CD14-positive monocyte (primary cell): ENCODE data around the gene LRRK1. TPM values are rescaled to one million over a fixed set of nuclear protein-coding genes. Genes with fewer than 3 reads are reported as not detected.
A peak's percentile ranks its signal among the peaks of the same experiment; 100 is the strongest.

Experiments used
- DNase-seq, 3 donors: peaks; one replicate each; pipeline ENCODE4 v3.0.0-alpha.2; 2011 to 2022
- H2AFZ ChIP-seq: 2 replicates; pipeline ENCODE4 v1.6.0; 2012; ENCODE audit warnings: mild to moderate bottlenecking, low read depth, low read length, inconsistent platforms; ENCODE audit not compliant: insufficient read depth, poor library complexity, severe bottlenecking
- H3K27ac ChIP-seq, 2 donors: 1 replicate in 1 of 2; 2 replicates in 1 of 2; pipeline ENCODE4 v1.5.1; 2012 to 2013; ENCODE audit warnings: low read length in 2 of 2, control low read depth in 1 of 2, inconsistent platforms in 1 of 2, low read depth in 1 of 2, mild to moderate bottlenecking in 1 of 2
- H3K27me3 ChIP-seq, 2 donors: one replicate each; pipeline versions ENCODE4 v1.6.0 to v1.6.1; 2011 to 2013; ENCODE audit warnings: low read length in 2 of 2; ENCODE audit not compliant: control insufficient read depth in 2 of 2, insufficient read depth in 2 of 2
- H3K36me3 ChIP-seq, 2 donors: replicated peaks in 1 of 2; 1 replicate in 1 of 2; 2 replicates in 1 of 2; pipeline versions ENCODE4 v1.5.1 to v1.6.1; 2012 to 2013; ENCODE audit warnings: low read length in 2 of 2, control low read depth in 1 of 2, inconsistent platforms in 1 of 2, mild to moderate bottlenecking in 1 of 2; ENCODE audit not compliant: insufficient read depth in 2 of 2, control insufficient read depth in 1 of 2
- H3K4me1 ChIP-seq, 2 donors: 1 replicate in 1 of 2; 2 replicates in 1 of 2; pipeline versions ENCODE4 v1.5.1 to v1.6.1; 2012 to 2013; ENCODE audit warnings: low read length in 2 of 2, control low read depth in 1 of 2, inconsistent platforms in 1 of 2, mild to moderate bottlenecking in 1 of 2, moderate library complexity in 1 of 2; ENCODE audit not compliant: insufficient read depth in 2 of 2, control insufficient read depth in 1 of 2
- H3K4me2 ChIP-seq: replicated peaks from 2 replicates; pipeline ENCODE3; 2012; ENCODE audit warnings: low read length, moderate library complexity, mild to moderate bottlenecking; ENCODE audit not compliant: poor library complexity, severe bottlenecking; ENCODE audit errors: extremely low read depth
- H3K4me3 ChIP-seq, 3 experiments: fragments of 200-600 bp in 1 of 3; sonication (generic) in 1 of 3; replicated peaks in 1 of 3; 1 replicate in 2 of 3; 2 replicates in 1 of 3; pipeline ENCODE4 v1.5.1; 2011 to 2013; ENCODE audit warnings: low read length in 3 of 3, mild to moderate bottlenecking in 3 of 3, control low read depth in 2 of 3, low read depth in 2 of 3, inconsistent platforms in 1 of 3, moderate library complexity in 1 of 3
- H3K79me2 ChIP-seq: 2 replicates; pipeline ENCODE4 v1.6.0; 2012; ENCODE audit warnings: mild to moderate bottlenecking, control low read depth, inconsistent platforms, low read length, moderate library complexity; ENCODE audit not compliant: insufficient read depth
- H3K9ac ChIP-seq: 2 replicates; pipeline ENCODE4 v1.6.0; 2017; ENCODE audit warnings: low read length, mild to moderate bottlenecking; ENCODE audit not compliant: insufficient read depth, poor library complexity, severe bottlenecking
- H3K9me3 ChIP-seq, 2 donors: replicated peaks in 1 of 2; 1 replicate in 1 of 2; 2 replicates in 1 of 2; pipeline versions ENCODE4 v1.5.1 to v1.6.1; 2012 to 2013; ENCODE audit warnings: low read length in 2 of 2, control low read depth in 1 of 2; ENCODE audit not compliant: control insufficient read depth in 1 of 2, insufficient read depth in 1 of 2
- H4K20me1 ChIP-seq: 2 replicates; pipeline ENCODE4 v1.6.0; 2012; ENCODE audit warnings: mild to moderate bottlenecking, low read length, control low read depth, moderate library complexity; ENCODE audit not compliant: insufficient read depth
- H3K27ac Mint-ChIP-seq, 7 donors: one replicate each; pipeline ENCODE4 v1.8.0; 2020; ENCODE audit warnings: mild to moderate bottlenecking in 7 of 7, mixed read lengths in 7 of 7, moderate library complexity in 6 of 7, inconsistent platforms in 2 of 7
- H3K27me3 Mint-ChIP-seq, 3 donors: one replicate each; pipeline ENCODE4 v1.8.0; 2021 to 2022; ENCODE audit warnings: low read depth in 3 of 3, mild to moderate bottlenecking in 3 of 3, mixed read lengths in 3 of 3, moderate library complexity in 3 of 3, inconsistent platforms in 1 of 3
- H3K36me3 Mint-ChIP-seq, 2 donors: one replicate each; pipeline ENCODE4 v1.8.0; 2020; ENCODE audit warnings: mixed read lengths in 2 of 2, inconsistent platforms in 1 of 2, mild to moderate bottlenecking in 1 of 2
- H3K4me1 Mint-ChIP-seq: one replicate; pipeline ENCODE4 v1.8.0; 2020; ENCODE audit warnings: mild to moderate bottlenecking, mixed read lengths
- H3K4me3 Mint-ChIP-seq, 2 donors: one replicate each; pipeline ENCODE4 v1.8.0; 2020; ENCODE audit warnings: mild to moderate bottlenecking in 2 of 2, mixed read lengths in 2 of 2, moderate library complexity in 1 of 2
- H3K9me3 Mint-ChIP-seq, 7 donors: one replicate each; pipeline ENCODE4 v1.8.0; 2020 to 2022; ENCODE audit warnings: mixed read lengths in 7 of 7, mild to moderate bottlenecking in 6 of 7, moderate library complexity in 6 of 7, inconsistent platforms in 2 of 7
- CTCF ChIP-seq: fragments of 200-600 bp; IDR thresholded peaks from one replicate; pipeline ENCODE4 v1.8.0; 2022; ENCODE audit warnings: antibody characterized with exemption, mild to moderate bottlenecking
- WGBS: methylation state at CpG from one replicate; pipeline ENCODE4 v1.1.5; 2013; ENCODE audit warnings: missing lambda C conversion rate; ENCODE audit not compliant: insufficient coverage; 5-methylcytosine and 5-hydroxymethylcytosine counted together
- intact Hi-C, 2 donors: fragments of 100-400 bp; cut with micrococcal nuclease; formaldehyde crosslinking; loops; one replicate each; pipeline versions ENCODE4 v1.15.0 to v1.15.1; 2023
- polyA plus RNA-seq, 3 donors: library from polyadenylated mRNA; depleted of rRNA in 1 of 3; unstranded in 2 of 3; stranded (reverse) in 1 of 3; fragments of 300-500 nt in 2 of 3; fragments of >200 nt in 1 of 3; fragmentation: Illumina TruSeq in 2 of 3; gene quantifications; 1 replicate in 2 of 3; 2 replicates in 1 of 3; pipeline ENCODE4 v1.2.3, GENCODE V29; 2012 to 2021

LRRK1 gene
- polyA plus RNA-seq, 3 donors: 1.7 to 18.9 (median 5.4) TPM

- peak overlapping the region in 1 of 2 donors; percentile 77 for H3K27ac ChIP-seq
- intact Hi-C loops: loop anchor here (5.0 to 10.0 kb wide), 2 partner anchors 38 to 335 kb away; partner anchors contain the start of gene CHSY1 (in 2 of the 2)
- peaks cover 10 to 16% of the 10 kb centered on the region in 2 donors for H3K36me3 ChIP-seq
- peak overlapping the region; percentile 90 to 91 for H3K4me3 Mint-ChIP-seq
- no peaks in the 10 kb centered on the region for H3K27me3 ChIP-seq
- H3K27me3 Mint-ChIP-seq: peaks cover 0 to 7% (median 2%) of the 10 kb centered on the region in 3 donors
- H3K9ac ChIP-seq: peak overlapping the region; percentile 80
- H3K36me3 Mint-ChIP-seq: peaks cover 21 to 23% of the 10 kb centered on the region in 2 donors
- H3K9me3 ChIP-seq: no peaks in the 10 kb centered on the region
- peaks cover 45 to 53% of the 10 kb centered on the region in 2 donors for H3K4me1 ChIP-seq
- H3K4me1 Mint-ChIP-seq: peaks cover 51% of the 10 kb centered on the region
- H4K20me1 ChIP-seq: peaks cover 34% of the 10 kb centered on the region
- TF ChIP-seq CTCF: no peak
- DNase-seq: peak in 1 of 3 donors; percentile 4
- WGBS: under 1% methylated on average over 75 of the region's 80 CpGs
- H3K79me2 ChIP-seq: peaks cover 46% of the 10 kb centered on the region
- peak overlapping the region; percentile 98 for H3K4me2 ChIP-seq
- H3K27ac Mint-ChIP-seq: peak overlapping the region in 6 of 7 donors; percentile 65 to 90 (median 86)
- H3K9me3 Mint-ChIP-seq: peaks cover 0 to 3% (median 0%) of the 10 kb centered on the region in 7 donors
- peak overlapping the region; percentile 45 to 81 (median 77) for H3K4me3 ChIP-seq
- H2AFZ ChIP-seq: peak overlapping the region; percentile 87
Observed at GRCh38 chr15:100919481-100920405, 586 bp downstream of the LRRK1 start.

- H3K4me1 Mint-ChIP-seq: peaks cover 49% of the 10 kb centered on the region
- H3K4me2 ChIP-seq: peak overlapping the region; percentile 98
- H3K27ac Mint-ChIP-seq: peak overlapping the region in 3 of 7 donors; percentile 5 to 88 (median 65)
- no peak for DNase-seq
- no peak overlapping the region for H3K27ac ChIP-seq
- H3K36me3 ChIP-seq: peaks cover 15 to 23% of the 10 kb centered on the region in 2 donors
- peak overlapping the region in 1 of 3 experiments; percentile 81 for H3K4me3 ChIP-seq
- H2AFZ ChIP-seq: no peak overlapping the region
- peaks cover 34% of the 10 kb centered on the region for H4K20me1 ChIP-seq
- peaks cover 27 to 29% of the 10 kb centered on the region in 2 donors for H3K36me3 Mint-ChIP-seq
- peaks cover 47% of the 10 kb centered on the region for H3K79me2 ChIP-seq
- peaks cover 0 to 7% (median 2%) of the 10 kb centered on the region in 3 donors for H3K27me3 Mint-ChIP-seq
- WGBS: 93% methylated on average over 3 of the region's 8 CpGs
- no peak for TF ChIP-seq CTCF
- H3K9ac ChIP-seq: no peak overlapping the region
- peaks cover 45 to 53% of the 10 kb centered on the region in 2 donors for H3K4me1 ChIP-seq
- intact Hi-C loops: loop anchor here in 1 of 2 donors (5.0 to 10.0 kb wide), 2 partner anchors 37 to 334 kb away; partner anchors contain the start of gene CHSY1
- no peaks in the 10 kb centered on the region for H3K27me3 ChIP-seq
- H3K4me3 Mint-ChIP-seq: peak overlapping the region; percentile 90 to 91
- H3K9me3 Mint-ChIP-seq: no peaks in the 10 kb centered on the region
- no peaks in the 10 kb centered on the region for H3K9me3 ChIP-seq
Observed at GRCh38 chr15:100920516-100921135, 1.5 kb downstream of the LRRK1 start.
